ENCODE results near the gene NUCB1.

- TF ChIP-seq, protein P1, sequence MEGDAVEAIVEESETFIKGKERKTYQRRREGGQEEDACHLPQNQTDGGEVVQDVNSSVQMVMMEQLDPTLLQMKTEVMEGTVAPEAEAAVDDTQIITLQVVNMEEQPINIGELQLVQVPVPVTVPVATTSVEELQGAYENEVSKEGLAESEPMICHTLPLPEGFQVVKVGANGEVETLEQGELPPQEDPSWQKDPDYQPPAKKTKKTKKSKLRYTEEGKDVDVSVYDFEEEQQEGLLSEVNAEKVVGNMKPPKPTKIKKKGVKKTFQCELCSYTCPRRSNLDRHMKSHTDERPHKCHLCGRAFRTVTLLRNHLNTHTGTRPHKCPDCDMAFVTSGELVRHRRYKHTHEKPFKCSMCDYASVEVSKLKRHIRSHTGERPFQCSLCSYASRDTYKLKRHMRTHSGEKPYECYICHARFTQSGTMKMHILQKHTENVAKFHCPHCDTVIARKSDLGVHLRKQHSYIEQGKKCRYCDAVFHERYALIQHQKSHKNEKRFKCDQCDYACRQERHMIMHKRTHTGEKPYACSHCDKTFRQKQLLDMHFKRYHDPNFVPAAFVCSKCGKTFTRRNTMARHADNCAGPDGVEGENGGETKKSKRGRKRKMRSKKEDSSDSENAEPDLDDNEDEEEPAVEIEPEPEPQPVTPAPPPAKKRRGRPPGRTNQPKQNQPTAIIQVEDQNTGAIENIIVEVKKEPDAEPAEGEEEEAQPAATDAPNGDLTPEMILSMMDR (optimal IDR thresholded peaks at IDR 0.05 in 1 of 3, IDR thresholded peaks at IDR 0.05 in 1 of 3, conservative IDR thresholded peaks at IDR 0.05 in 1 of 3; ENCODE audit: extremely low read depth in 1 of 3, insufficient read depth in 2 of 3, low read length in 3 of 3) = no peak
- no peak for TF ChIP-seq EZH2 (IDR thresholded peaks at IDR 0.05; ENCODE audit: low read length)
Observed at GRCh38 chr19:48867123-48867745, 32.9 kb upstream of the NUCB1 start.

Data from keratinocyte (primary cell).